ENCODE measurements around the gene CUX1.

Gene CUX1

DNA sequence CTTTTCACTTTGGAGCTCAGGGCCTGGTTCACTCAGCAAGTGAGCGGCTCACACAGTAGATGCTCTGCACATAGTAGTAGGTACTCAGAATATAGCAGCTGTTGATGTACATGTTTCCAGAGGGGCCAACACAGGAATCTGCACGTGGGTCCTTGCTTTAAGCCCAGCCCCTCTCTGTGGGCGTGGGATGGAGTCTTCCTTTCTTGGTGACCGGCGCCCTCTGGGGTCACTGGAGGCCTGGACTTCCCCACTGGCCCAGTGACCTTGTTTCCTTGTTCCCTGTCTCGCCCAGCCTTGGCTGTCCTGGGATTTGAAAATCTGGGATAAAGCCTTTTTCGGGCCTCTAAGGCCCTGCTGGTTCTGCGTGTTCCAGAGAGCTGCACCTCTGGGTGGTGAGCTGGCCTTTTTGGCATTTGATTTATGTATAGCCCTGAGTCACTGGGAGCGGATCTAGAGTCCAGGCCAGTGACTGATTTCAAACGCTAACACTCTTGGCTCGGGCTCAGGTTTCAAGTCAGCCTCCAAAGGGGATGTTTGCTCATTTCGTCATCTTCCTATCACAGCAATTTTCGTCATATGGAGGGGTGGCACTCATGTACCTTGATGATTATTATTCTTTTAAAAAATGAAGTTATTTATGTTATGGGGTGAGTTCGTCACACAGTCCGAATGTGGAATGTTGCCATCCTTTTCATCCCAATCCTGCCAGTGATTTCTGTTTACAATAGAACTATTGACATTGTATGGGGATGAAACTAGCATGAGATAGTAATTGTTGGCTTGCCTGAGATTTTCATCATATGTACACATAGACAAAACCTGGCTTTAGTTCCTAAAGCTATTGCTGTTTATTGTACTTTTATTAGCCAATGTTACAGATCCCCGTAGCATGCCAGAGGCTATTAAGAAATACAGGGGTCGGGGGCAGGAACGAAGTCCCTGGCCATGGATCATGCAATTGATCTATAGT lies 65.5 kb downstream of the CUX1 start (continued):
- TF ChIP-seq, protein P1, sequence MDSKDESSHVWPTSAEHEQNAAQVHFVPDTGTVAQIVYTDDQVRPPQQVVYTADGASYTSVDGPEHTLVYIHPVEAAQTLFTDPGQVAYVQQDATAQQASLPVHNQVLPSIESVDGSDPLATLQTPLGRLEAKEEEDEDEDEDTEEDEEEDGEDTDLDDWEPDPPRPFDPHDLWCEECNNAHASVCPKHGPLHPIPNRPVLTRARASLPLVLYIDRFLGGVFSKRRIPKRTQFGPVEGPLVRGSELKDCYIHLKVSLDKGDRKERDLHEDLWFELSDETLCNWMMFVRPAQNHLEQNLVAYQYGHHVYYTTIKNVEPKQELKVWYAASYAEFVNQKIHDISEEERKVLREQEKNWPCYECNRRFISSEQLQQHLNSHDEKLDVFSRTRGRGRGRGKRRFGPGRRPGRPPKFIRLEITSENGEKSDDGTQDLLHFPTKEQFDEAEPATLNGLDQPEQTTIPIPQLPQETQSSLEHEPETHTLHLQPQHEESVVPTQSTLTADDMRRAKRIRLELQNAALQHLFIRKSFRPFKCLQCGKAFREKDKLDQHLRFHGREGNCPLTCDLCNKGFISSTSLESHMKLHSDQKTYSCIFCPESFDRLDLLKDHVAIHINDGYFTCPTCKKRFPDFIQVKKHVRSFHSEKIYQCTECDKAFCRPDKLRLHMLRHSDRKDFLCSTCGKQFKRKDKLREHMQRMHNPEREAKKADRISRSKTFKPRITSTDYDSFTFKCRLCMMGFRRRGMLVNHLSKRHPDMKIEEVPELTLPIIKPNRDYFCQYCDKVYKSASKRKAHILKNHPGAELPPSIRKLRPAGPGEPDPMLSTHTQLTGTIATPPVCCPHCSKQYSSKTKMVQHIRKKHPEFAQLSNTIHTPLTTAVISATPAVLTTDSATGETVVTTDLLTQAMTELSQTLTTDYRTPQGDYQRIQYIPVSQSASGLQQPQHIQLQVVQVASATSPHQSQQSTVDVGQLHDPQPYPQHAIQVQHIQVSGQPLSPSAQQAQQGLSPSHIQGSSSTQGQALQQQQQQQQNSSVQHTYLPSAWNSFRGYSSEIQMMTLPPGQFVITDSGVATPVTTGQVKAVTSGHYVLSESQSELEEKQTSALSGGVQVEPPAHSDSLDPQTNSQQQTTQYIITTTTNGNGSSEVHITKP (tag by site-specific recombination; IDR thresholded peaks at IDR 0.05) = peak; percentile 71
- TF ChIP-seq TCF7L2 (IDR thresholded peaks at IDR 0.05; ENCODE audit: borderline replicate concordance, low read depth, low read length) = no peak
- TF ChIP-seq, protein P2, sequence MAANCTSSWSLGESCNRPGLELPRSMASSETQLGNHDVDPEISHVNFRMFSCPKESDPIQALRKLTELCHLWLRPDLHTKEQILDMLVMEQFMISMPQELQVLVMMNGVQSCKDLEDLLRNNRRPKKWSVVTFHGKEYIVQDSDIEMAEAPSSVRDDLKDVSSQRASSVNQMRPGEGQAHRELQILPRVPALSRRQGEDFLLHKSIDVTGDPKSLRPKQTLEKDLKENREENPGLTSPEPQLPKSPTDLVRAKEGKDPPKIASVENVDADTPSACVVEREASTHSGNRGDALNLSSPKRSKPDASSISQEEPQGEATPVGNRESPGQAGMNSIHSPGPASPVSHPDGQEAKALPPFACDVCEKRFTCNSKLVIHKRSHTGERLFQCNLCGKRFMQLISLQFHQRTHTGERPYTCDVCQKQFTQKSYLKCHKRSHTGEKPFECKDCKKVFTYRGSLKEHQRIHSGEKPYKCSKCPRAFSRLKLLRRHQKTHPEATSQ (tag by site-specific recombination; IDR thresholded peaks at IDR 0.05) = no peak
- TF ChIP-seq ZFP41 (tag by site-specific recombination; IDR thresholded peaks at IDR 0.05; ENCODE audit: borderline replicate concordance) = no peak
- no peak for TF ChIP-seq EGR2 (tag by site-specific recombination; IDR thresholded peaks at IDR 0.05; ENCODE audit: low read depth)
- TF ChIP-seq ZNF48 (tag by site-specific recombination; IDR thresholded peaks at IDR 0.05) = no peak
- TF ChIP-seq ZNF473 (tag by site-specific recombination; IDR thresholded peaks at IDR 0.05) = no peak
- TF ChIP-seq ZNF184 (tag by site-specific recombination; IDR thresholded peaks at IDR 0.05) = 0 out of 2 replicates have a peak, but pooled peaks have one; percentile 8
- TF ChIP-seq, protein P3, sequence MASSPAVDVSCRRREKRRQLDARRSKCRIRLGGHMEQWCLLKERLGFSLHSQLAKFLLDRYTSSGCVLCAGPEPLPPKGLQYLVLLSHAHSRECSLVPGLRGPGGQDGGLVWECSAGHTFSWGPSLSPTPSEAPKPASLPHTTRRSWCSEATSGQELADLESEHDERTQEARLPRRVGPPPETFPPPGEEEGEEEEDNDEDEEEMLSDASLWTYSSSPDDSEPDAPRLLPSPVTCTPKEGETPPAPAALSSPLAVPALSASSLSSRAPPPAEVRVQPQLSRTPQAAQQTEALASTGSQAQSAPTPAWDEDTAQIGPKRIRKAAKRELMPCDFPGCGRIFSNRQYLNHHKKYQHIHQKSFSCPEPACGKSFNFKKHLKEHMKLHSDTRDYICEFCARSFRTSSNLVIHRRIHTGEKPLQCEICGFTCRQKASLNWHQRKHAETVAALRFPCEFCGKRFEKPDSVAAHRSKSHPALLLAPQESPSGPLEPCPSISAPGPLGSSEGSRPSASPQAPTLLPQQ (tag by site-specific recombination; IDR thresholded peaks at IDR 0.05) = 0 out of 2 replicates have a peak, but pooled peaks have one; percentile 66
- peak; percentile 99 for TF ChIP-seq ZNF660 (tag by site-specific recombination; IDR thresholded peaks at IDR 0.05)
- no peak for TF ChIP-seq ZNF426 (tag by site-specific recombination; IDR thresholded peaks at IDR 0.05)
- no peak for TF ChIP-seq ZNF274 (IDR thresholded peaks at IDR 0.05; ENCODE audit: low read length)
- no peak for TF ChIP-seq ZNF274 (tag by site-specific recombination; IDR thresholded peaks at IDR 0.05; ENCODE audit: borderline replicate concordance)
- no peak; the same call in none of the 2 replicates for TF ChIP-seq SP3 (tag by site-specific recombination; IDR thresholded peaks at IDR 0.05)
- TF ChIP-seq, protein P4, sequence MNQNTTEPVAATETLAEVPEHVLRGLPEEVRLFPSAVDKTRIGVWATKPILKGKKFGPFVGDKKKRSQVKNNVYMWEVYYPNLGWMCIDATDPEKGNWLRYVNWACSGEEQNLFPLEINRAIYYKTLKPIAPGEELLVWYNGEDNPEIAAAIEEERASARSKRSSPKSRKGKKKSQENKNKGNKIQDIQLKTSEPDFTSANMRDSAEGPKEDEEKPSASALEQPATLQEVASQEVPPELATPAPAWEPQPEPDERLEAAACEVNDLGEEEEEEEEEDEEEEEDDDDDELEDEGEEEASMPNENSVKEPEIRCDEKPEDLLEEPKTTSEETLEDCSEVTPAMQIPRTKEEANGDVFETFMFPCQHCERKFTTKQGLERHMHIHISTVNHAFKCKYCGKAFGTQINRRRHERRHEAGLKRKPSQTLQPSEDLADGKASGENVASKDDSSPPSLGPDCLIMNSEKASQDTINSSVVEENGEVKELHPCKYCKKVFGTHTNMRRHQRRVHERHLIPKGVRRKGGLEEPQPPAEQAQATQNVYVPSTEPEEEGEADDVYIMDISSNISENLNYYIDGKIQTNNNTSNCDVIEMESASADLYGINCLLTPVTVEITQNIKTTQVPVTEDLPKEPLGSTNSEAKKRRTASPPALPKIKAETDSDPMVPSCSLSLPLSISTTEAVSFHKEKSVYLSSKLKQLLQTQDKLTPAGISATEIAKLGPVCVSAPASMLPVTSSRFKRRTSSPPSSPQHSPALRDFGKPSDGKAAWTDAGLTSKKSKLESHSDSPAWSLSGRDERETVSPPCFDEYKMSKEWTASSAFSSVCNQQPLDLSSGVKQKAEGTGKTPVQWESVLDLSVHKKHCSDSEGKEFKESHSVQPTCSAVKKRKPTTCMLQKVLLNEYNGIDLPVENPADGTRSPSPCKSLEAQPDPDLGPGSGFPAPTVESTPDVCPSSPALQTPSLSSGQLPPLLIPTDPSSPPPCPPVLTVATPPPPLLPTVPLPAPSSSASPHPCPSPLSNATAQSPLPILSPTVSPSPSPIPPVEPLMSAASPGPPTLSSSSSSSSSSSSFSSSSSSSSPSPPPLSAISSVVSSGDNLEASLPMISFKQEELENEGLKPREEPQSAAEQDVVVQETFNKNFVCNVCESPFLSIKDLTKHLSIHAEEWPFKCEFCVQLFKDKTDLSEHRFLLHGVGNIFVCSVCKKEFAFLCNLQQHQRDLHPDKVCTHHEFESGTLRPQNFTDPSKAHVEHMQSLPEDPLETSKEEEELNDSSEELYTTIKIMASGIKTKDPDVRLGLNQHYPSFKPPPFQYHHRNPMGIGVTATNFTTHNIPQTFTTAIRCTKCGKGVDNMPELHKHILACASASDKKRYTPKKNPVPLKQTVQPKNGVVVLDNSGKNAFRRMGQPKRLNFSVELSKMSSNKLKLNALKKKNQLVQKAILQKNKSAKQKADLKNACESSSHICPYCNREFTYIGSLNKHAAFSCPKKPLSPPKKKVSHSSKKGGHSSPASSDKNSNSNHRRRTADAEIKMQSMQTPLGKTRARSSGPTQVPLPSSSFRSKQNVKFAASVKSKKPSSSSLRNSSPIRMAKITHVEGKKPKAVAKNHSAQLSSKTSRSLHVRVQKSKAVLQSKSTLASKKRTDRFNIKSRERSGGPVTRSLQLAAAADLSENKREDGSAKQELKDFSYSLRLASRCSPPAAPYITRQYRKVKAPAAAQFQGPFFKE (tag by site-specific recombination; IDR thresholded peaks at IDR 0.05; ENCODE audit: borderline replicate concordance) = no peak
- no peak for TF ChIP-seq HOXD13 (CRISPR knock-in tag; IDR thresholded peaks at IDR 0.05; ENCODE audit: borderline replicate concordance)
- no peak for TF ChIP-seq ZNF571 (tag by site-specific recombination; IDR thresholded peaks at IDR 0.05)
- no peak for TF ChIP-seq ZNF19 (tag by site-specific recombination; IDR thresholded peaks at IDR 0.05; ENCODE audit: low read depth)
- no peak for TF ChIP-seq ZNF174 (tag by site-specific recombination; IDR thresholded peaks at IDR 0.05)
- TF ChIP-seq, protein P5, sequence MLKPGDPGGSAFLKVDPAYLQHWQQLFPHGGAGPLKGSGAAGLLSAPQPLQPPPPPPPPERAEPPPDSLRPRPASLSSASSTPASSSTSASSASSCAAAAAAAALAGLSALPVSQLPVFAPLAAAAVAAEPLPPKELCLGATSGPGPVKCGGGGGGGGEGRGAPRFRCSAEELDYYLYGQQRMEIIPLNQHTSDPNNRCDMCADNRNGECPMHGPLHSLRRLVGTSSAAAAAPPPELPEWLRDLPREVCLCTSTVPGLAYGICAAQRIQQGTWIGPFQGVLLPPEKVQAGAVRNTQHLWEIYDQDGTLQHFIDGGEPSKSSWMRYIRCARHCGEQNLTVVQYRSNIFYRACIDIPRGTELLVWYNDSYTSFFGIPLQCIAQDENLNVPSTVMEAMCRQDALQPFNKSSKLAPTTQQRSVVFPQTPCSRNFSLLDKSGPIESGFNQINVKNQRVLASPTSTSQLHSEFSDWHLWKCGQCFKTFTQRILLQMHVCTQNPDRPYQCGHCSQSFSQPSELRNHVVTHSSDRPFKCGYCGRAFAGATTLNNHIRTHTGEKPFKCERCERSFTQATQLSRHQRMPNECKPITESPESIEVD (tag by site-specific recombination; IDR thresholded peaks at IDR 0.05) = peak; percentile 85
- TF ChIP-seq, protein P6, sequence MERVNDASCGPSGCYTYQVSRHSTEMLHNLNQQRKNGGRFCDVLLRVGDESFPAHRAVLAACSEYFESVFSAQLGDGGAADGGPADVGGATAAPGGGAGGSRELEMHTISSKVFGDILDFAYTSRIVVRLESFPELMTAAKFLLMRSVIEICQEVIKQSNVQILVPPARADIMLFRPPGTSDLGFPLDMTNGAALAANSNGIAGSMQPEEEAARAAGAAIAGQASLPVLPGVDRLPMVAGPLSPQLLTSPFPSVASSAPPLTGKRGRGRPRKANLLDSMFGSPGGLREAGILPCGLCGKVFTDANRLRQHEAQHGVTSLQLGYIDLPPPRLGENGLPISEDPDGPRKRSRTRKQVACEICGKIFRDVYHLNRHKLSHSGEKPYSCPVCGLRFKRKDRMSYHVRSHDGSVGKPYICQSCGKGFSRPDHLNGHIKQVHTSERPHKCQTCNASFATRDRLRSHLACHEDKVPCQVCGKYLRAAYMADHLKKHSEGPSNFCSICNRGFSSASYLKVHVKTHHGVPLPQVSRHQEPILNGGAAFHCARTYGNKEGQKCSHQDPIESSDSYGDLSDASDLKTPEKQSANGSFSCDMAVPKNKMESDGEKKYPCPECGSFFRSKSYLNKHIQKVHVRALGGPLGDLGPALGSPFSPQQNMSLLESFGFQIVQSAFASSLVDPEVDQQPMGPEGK (tag by site-specific recombination; IDR thresholded peaks at IDR 0.05) = peak; percentile 70
- TF ChIP-seq ZBTB48 (tag by site-specific recombination; IDR thresholded peaks at IDR 0.05) = no peak; the same call in 1 of the 2 replicates
